Body of pancreas (tissue), 4 donors: ENCODE data around the gene CCDC158. TPM values are rescaled to one million over a fixed set of nuclear protein-coding genes. Genes with fewer than 3 reads are reported as not detected.

Experiments
- ATAC-seq: fragments of 150-250 bp; one replicate; pipeline ENCODE4 v1.9.1; 2016
- DNase-seq, 4 donors: peaks; one replicate each; pipeline ENCODE4 v3.0.0-alpha.2; 2019
- H3K27ac ChIP-seq, 4 donors: fragments of 200-600 bp; sonication (generic); 1 replicate in 3 of 4; 2 replicates in 1 of 4; pipeline versions ENCODE4 v1.5.1 to v1.6.1; 2016 to 2019; ENCODE audit warnings: mild to moderate bottlenecking in 1 of 4, mixed read lengths in 1 of 4, moderate library complexity in 1 of 4
- H3K27me3 ChIP-seq, 2 donors: fragments of 200-600 bp; sonication (generic); one replicate each; pipeline ENCODE4 v1.6.0; 2016; ENCODE audit warnings: mild to moderate bottlenecking in 1 of 2
- H3K36me3 ChIP-seq, 2 donors: fragments of 200-600 bp; sonication (generic); replicated peaks in 1 of 2; 2 replicates each; pipeline ENCODE4 v1.5.1; 2016; ENCODE audit warnings: low read depth in 2 of 2; ENCODE audit not compliant: insufficient read depth in 1 of 2
- H3K4me1 ChIP-seq: fragments of 200-600 bp; sonication (generic); one replicate; pipeline ENCODE4 v1.6.0; 2016
- H3K4me3 ChIP-seq, 2 donors: fragments of 200-600 bp; sonication (generic); 1 replicate in 1 of 2; 2 replicates in 1 of 2; pipeline ENCODE4 v1.5.1; 2016 to 2019
- H3K9me3 ChIP-seq, 3 donors: fragments of 200-600 bp; sonication (generic); 1 replicate in 2 of 3; 2 replicates in 1 of 3; pipeline ENCODE4 v1.5.1; 2016
- POLR2A ChIP-seq, 3 donors: fragments of 450-650 bp; IDR thresholded peaks; one replicate each; pipeline ENCODE4 v1.6.1; 2016; ENCODE audit warnings: antibody characterized with exemption in 3 of 3, mild to moderate bottlenecking in 2 of 3
- WGBS, 2 donors: methylation state at CpG; one replicate each; pipeline ENCODE4 v1.1.5; 2017; 5-methylcytosine and 5-hydroxymethylcytosine counted together
- intact Hi-C: fragments of 100-400 bp; cut with DNase I; formaldehyde crosslinking; loops from one replicate; pipeline ENCODE4 v1.15.1; 2023
- total RNA-seq, 2 donors: library from RNA; depleted of rRNA; stranded (reverse); fragments of >200 nt; gene quantifications; one replicate each; pipeline ENCODE4 v1.1.0, GENCODE V29; 2016
- TF ChIP-seq, protein P1 (sequence below), 7 experiments: fragments of 450-650 bp in 4 of 7; fragments of 200-600 bp in 3 of 7; sonication (generic) in 3 of 7; IDR thresholded peaks; one replicate each; pipeline ENCODE4 v1.5.1; 2016 to 2019; ENCODE audit warnings: antibody characterized with exemption in 7 of 7

CCDC158 gene
- total RNA-seq, 2 donors from 2014 or later: 0.99 to 1.3 TPM

DNA sequence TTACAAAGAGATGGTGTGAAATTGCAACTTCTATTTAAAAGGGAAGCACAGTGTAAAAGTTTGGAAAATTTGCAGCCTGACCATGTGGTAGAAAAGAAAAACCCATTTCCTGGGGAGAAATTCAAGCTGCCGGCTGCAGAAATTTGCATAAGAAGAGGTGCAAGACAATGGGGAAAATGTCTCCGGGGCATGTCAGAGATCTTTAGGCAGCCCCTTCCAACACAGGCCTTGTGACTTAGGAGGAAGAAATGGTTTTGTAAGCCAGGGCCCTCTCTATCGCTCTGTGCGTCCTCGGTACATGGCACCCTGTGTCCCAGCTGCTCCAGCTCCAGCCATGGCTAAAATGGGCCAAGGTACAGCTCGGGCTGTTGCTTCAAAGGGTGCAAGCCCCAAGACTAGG lies 40.4 kb downstream of the CCDC158 start:
- intact Hi-C loops: no loop called here
- ATAC-seq: no peak

DNA sequence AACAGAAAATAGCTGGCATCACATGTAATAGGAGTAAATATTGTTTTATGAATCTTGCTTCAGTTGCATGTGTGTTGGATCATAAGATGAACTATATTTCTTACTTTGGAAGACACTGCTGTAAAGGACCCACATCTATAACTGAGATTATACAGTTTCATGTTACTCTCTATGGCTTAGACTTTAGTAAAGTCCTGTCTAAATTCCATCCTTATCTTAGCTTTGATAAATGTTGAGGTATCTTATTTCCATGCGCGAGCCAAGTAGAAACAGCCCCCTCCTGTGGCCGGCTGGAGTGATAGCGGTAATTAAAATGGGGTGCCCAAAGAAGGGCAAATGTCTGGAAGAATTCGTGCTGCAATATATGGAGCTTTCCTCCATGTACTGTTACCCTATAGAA lies 43.0 kb downstream of the CCDC158 start:
- peak; percentile 28 to 51 (median 44) for DNase-seq
- Histone ChIP-seq H3K4me3 (no peak overlapping the region), H3K9me3 (no peaks in the 10 kb centered on the region), H3K36me3 (no peaks in the 10 kb centered on the region), H3K27me3 (no peaks in the 10 kb centered on the region), H3K4me1 (peaks cover 33% of the 10 kb centered on the region), H3K27ac (no peak overlapping the region)
- no peak for TF ChIP-seq POLR2A (IDR thresholded peaks at IDR 0.05)
- TF ChIP-seq, protein P1, sequence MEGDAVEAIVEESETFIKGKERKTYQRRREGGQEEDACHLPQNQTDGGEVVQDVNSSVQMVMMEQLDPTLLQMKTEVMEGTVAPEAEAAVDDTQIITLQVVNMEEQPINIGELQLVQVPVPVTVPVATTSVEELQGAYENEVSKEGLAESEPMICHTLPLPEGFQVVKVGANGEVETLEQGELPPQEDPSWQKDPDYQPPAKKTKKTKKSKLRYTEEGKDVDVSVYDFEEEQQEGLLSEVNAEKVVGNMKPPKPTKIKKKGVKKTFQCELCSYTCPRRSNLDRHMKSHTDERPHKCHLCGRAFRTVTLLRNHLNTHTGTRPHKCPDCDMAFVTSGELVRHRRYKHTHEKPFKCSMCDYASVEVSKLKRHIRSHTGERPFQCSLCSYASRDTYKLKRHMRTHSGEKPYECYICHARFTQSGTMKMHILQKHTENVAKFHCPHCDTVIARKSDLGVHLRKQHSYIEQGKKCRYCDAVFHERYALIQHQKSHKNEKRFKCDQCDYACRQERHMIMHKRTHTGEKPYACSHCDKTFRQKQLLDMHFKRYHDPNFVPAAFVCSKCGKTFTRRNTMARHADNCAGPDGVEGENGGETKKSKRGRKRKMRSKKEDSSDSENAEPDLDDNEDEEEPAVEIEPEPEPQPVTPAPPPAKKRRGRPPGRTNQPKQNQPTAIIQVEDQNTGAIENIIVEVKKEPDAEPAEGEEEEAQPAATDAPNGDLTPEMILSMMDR (IDR thresholded peaks at IDR 0.05): peak; percentile 24 to 66 (median 53)
- peak; percentile 73 for ATAC-seq
- whole genome bisulfite sequencing, 2 donors: 17 to 26% methylated on average over 5 of the region's 5 CpGs
- intact Hi-C loops: no loop called here

More for the DNA sequence above, 40.4 kb downstream of the CCDC158 start:
- H3K27me3 ChIP-seq: no peaks in the 10 kb centered on the region
- peaks cover 15% of the 10 kb centered on the region for H3K4me1 ChIP-seq
- H3K36me3 ChIP-seq: no peaks in the 10 kb centered on the region
- H3K4me3 ChIP-seq: no peak overlapping the region
- 95% methylated on average over 6 of the region's 6 CpGs for WGBS, 2 donors
- TF ChIP-seq, protein P1 (IDR thresholded peaks at IDR 0.05): no peak
- no peak for TF ChIP-seq POLR2A (IDR thresholded peaks at IDR 0.05)
- no peak for DNase-seq
- no peaks in the 10 kb centered on the region for H3K9me3 ChIP-seq
- no peak overlapping the region for H3K27ac ChIP-seq

DNA sequence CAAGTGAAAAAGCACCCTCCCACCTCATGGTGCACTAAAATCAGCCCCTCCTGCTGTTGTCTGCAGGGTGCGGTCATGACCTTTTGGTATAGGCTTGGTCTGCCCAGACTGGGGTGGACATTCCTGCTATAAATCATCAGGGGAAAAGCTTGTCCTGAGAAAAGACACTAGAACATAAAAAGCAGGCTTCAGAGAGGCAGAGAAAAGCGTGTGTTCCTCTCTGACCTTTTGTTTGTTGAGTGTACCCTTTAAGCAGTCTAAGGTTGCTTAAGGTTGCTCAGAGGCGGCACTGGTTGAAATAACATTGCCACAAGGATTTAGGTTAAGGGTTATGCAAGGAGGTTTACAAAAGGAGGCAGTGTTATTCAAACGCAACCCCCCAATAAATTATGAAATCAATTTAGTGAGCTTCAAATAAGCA lies 43.5 kb downstream of the CCDC158 start:
- Histone ChIP-seq H3K27ac (peak overlapping the region in 2 of 4 donors; percentile 4 to 31), H3K9me3 (no peaks in the 10 kb centered on the region), H3K36me3 (no peaks in the 10 kb centered on the region), H3K4me1 (peaks cover 33% of the 10 kb centered on the region), H3K27me3 (no peaks in the 10 kb centered on the region), H3K4me3 (no peak overlapping the region)
- ATAC-seq (no peak), DNase-seq (no peak)
- TF ChIP-seq POLR2A (IDR thresholded peaks at IDR 0.05): no peak
- TF ChIP-seq, protein P1 (IDR thresholded peaks at IDR 0.05): no peak
- intact Hi-C loops: no loop called here
- 53 to 57% methylated on average over 4 of the region's 4 CpGs for WGBS, 2 donors

DNA sequence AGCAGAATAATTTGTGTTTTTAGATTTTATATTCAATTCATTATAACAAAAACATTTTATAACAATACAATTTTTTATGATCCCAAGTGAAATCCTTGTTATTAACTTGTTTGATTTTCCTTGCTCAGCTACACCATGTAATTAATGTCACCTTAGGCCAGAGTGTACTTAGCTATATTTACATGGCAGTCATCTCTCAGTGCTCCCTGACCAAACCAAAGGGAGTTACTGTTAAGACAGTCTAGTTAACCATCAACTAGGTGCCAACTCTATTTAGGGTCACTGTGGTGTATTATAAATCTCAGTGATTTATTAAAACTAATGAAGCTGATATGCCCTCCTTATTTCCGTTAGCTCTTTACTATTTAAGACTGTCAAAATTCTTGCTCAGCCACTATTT lies 44.4 kb downstream of the CCDC158 start:
- DNase-seq (no peak), ATAC-seq (no peak)
- Histone ChIP-seq H3K4me3 (no peak overlapping the region), H3K4me1 (peaks cover 33% of the 10 kb centered on the region), H3K27me3 (no peaks in the 10 kb centered on the region), H3K9me3 (no peaks in the 10 kb centered on the region), H3K36me3 (no peaks in the 10 kb centered on the region), H3K27ac (no peak overlapping the region)
- TF ChIP-seq, protein P1 (IDR thresholded peaks at IDR 0.05): no peak
- TF ChIP-seq POLR2A (IDR thresholded peaks at IDR 0.05): no peak
- WGBS, 2 donors: 47 to 51% methylated on average over 1 of the region's 1 CpG
- intact Hi-C loops: no loop called here

DNA sequence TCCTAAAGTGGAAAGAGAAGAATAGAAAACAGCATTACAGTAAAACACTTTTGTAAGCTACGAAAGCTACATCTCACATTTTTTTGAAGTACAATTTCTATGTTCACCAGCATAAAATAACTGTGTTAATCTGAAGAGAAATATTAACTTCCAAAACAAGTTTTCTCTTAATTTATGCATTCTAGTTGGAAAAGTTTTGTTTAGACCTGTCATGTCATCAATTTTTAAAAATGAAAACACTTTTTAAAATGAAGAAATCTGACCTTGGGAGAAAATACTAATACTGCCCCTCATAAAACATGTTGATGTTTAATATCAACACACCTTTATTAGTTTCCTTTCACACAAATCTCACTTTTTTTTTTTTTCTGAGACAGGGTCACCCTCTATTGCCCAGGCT lies 45.2 kb downstream of the CCDC158 start:
- intact Hi-C loops: no loop called here
- TF ChIP-seq, protein P1 (IDR thresholded peaks at IDR 0.05): no peak

More for the DNA sequence above, 45.2 kb downstream of the CCDC158 start:
- ATAC-seq (no peak), DNase-seq (no peak)
- WGBS, 2 donors: 97% methylated on average over 1 of the region's 1 CpG
- Histone ChIP-seq H3K36me3 (no peaks in the 10 kb centered on the region), H3K4me3 (no peak overlapping the region), H3K9me3 (no peaks in the 10 kb centered on the region), H3K27me3 (no peaks in the 10 kb centered on the region), H3K27ac (no peak overlapping the region), H3K4me1 (peaks cover 33% of the 10 kb centered on the region)
